Ovary (tissue), 3 donors: ENCODE results near the gene TP73.

Experiments
- CTCF ChIP-seq, 3 donors: fragments of 450-650 bp in 2 of 3; fragments of 200-600 bp in 1 of 3; IDR thresholded peaks; one replicate each; pipeline versions ENCODE4 v1.5.1 to v1.8.0; 2016 to 2022; ENCODE audit warnings: antibody characterized with exemption in 3 of 3, mild to moderate bottlenecking in 1 of 3
- POLR2A ChIP-seq: fragments of 450-650 bp; IDR thresholded peaks from one replicate; pipeline ENCODE4 v1.6.1; 2017; ENCODE audit warnings: antibody characterized with exemption, mild to moderate bottlenecking, moderate library complexity
- donor health status: DM: no; HTN: no; CAD: no.

GRCh38 chr1:3697810-3698209, 45.5 kb downstream of the TP73 start:
- TF ChIP-seq CTCF (IDR thresholded peaks at IDR 0.05) = no peak
- TF ChIP-seq POLR2A = no peak
